ENCODE measurements around the gene PSG7. TPM values are rescaled to one million over a fixed set of nuclear protein-coding genes. Genes with fewer than 3 reads are reported as not detected.
"Not testable (repeated sequence)": the region's sequence is repeated elsewhere in the genome, so short reads cannot be mapped to it uniquely, and the experiment has no call there.

The PSG7 gene
- total and polyA plus RNA-seq, 2 of the 13 experiments (the other 11 are each of a cell fraction or from before 2014, with no cell fraction given), result not detected

DNA sequence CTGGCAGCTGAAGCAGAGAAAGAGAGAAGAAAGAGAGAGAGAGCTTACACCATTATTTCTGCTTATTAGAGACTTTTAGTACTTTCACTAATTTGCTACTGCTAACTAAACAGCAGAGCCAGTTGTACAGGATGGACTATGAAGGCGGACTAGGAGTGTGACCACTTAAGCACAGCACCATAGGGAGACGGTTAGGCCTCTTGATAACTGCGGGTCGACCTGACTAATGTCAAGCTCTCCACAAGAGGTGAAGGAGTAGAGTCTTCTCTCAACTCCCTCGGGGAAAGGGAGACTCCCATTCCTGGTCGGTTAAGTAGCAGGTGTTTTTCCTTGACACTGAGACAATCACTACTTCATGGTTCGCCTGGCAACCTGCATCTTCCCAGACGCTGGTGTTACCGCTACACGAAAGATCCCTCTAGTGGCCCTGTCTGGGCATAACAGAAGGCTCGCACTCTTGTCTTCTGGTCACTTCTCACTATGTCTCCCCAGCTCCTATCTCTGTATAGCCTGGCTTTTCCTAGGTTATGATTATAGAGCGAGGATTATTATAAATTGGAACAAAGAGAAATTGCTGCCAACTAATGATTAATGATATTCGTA is 5.3 kb upstream of the PSG7 start:
- DNase-seq (ENCODE audit: low spot score), result peak; percentile 6
- no TSS peak for BruUV-seq (replicated peaks)
- peak; percentile 50 for TF ChIP-seq CTCF (CRISPR knock-in tag; IDR thresholded peaks at IDR 0.05)
- TF ChIP-seq ZNF331 (CRISPR knock-in tag; IDR thresholded peaks at IDR 0.05), result no peak

GRCh38 chr19:42934726-42935125 is 2.3 kb downstream of the PSG7 start:
- H3K9ac ChIP-seq (ENCODE audit: insufficient read depth, low read depth, low read length); intact Hi-C loops (cut with micrococcal nuclease; ENCODE audit: unreplicated experiment); in situ Hi-C loops (cut with HindIII; ENCODE audit: extremely low pct_ligation_motif_present, low pct_unique_long_range_greater_than_20kb); H3K27ac ChIP-seq (ENCODE audit: extremely low read length, insufficient read depth, low read length); ATAC-seq; DNase-seq (ENCODE audit: low spot score); H3K4me1 ChIP-seq (ENCODE audit: insufficient read depth, low read length); CTCF ChIA-PET (ENCODE audit: low intra/inter-chr PET ratio, low total read pairs); H3K9me3 ChIP-seq (ENCODE audit: low read length); H4K20me1 ChIP-seq (ENCODE audit: insufficient read depth, low read length); H2AFZ ChIP-seq (ENCODE audit: low read length); H3K36me3 ChIP-seq (replicated peaks in 1 of 2; ENCODE audit: control insufficient read depth in 1 of 2, insufficient read depth in 2 of 2, low read length in 2 of 2); H3K79me2 ChIP-seq (ENCODE audit: insufficient read depth, low read length); H3K27me3 ChIP-seq (ENCODE audit: control insufficient read depth in 1 of 2, insufficient read depth in 2 of 2, low read length in 2 of 2); FAIRE-seq; POLR2A ChIA-PET; H3K4me2 ChIP-seq (ENCODE audit: low read depth, low read length); H3K4me3 ChIP-seq (replicated peaks in 1 of 3; ENCODE audit: insufficient read depth in 1 of 3, low read depth in 2 of 3, low read length in 3 of 3); BruUV-seq (replicated peaks): not testable (repeated sequence)

More for the DNA sequence above, 5.3 kb upstream of the PSG7 start:
- Histone ChIP-seq H2AFZ (ENCODE audit: low read length) (no peak overlapping the region), H3K36me3 (replicated peaks in 1 of 2; ENCODE audit: control insufficient read depth in 1 of 2, insufficient read depth in 2 of 2, low read length in 2 of 2) (no peaks in the 10 kb centered on the region), H3K9me3 (ENCODE audit: low read length) (no peaks in the 10 kb centered on the region), H3K4me3 (replicated peaks in 1 of 3; ENCODE audit: insufficient read depth in 1 of 3, low read depth in 2 of 3, low read length in 3 of 3) (no peak overlapping the region), H3K27ac (ENCODE audit: extremely low read length, insufficient read depth, low read length) (no peak overlapping the region), H3K27me3 (ENCODE audit: control insufficient read depth in 1 of 2, insufficient read depth in 2 of 2, low read length in 2 of 2) (no peaks in the 10 kb centered on the region), H3K9ac (ENCODE audit: insufficient read depth, low read depth, low read length) (no peak overlapping the region), H3K4me1 (ENCODE audit: insufficient read depth, low read length) (no peaks in the 10 kb centered on the region), H4K20me1 (ENCODE audit: insufficient read depth, low read length) (no peaks in the 10 kb centered on the region), H3K79me2 (ENCODE audit: insufficient read depth, low read length) (no peaks in the 10 kb centered on the region), H3K4me2 (ENCODE audit: low read depth, low read length) (no peak overlapping the region)
- FAIRE-seq, result no peak
- ChIA-PET POLR2A (no interaction called here), CTCF (ENCODE audit: low intra/inter-chr PET ratio, low total read pairs) (no interaction called here)
- 3% methylated on average over 13 of the region's 13 CpGs for WGBS (ENCODE audit: low lambda C conversion rate)
- in situ Hi-C loops (cut with HindIII; ENCODE audit: extremely low pct_ligation_motif_present, low pct_unique_long_range_greater_than_20kb), result no loop called here
- intact Hi-C loops (cut with micrococcal nuclease; ENCODE audit: unreplicated experiment), result no loop called here
- ATAC-seq, result no peak

DNA sequence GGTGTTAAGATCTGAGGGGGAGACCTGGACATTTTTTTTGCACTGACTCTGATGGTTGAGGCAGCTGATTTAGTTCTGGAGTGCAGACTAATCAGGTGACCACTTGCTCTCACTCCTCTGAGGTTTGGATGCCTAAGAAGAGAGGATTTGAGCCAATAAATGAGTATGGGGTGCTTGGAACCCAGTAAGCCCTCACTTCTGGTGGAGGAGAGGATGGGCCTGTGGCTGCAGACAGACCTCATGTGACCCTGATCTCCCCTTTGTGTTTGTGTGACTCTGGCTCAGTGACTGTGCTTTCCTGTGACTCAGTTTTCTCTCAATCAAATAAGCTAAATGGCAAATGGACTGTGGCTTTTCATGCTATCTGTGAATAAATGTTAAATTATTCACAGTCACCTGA is 2.8 kb downstream of the PSG7 start:
- H3K36me3 ChIP-seq (replicated peaks in 1 of 2; ENCODE audit: control insufficient read depth in 1 of 2, insufficient read depth in 2 of 2, low read length in 2 of 2); H3K27ac ChIP-seq (ENCODE audit: extremely low read length, insufficient read depth, low read length); POLR2A ChIA-PET; DNase-seq (ENCODE audit: low spot score); H4K20me1 ChIP-seq (ENCODE audit: insufficient read depth, low read length); BruUV-seq (replicated peaks); H3K4me3 ChIP-seq (replicated peaks in 1 of 3; ENCODE audit: insufficient read depth in 1 of 3, low read depth in 2 of 3, low read length in 3 of 3); H3K9me3 ChIP-seq (ENCODE audit: low read length); in situ Hi-C loops (cut with HindIII; ENCODE audit: extremely low pct_ligation_motif_present, low pct_unique_long_range_greater_than_20kb); H3K4me1 ChIP-seq (ENCODE audit: insufficient read depth, low read length); H3K79me2 ChIP-seq (ENCODE audit: insufficient read depth, low read length); ATAC-seq; FAIRE-seq; H3K27me3 ChIP-seq (ENCODE audit: control insufficient read depth in 1 of 2, insufficient read depth in 2 of 2, low read length in 2 of 2); CTCF ChIA-PET (ENCODE audit: low intra/inter-chr PET ratio, low total read pairs); H2AFZ ChIP-seq (ENCODE audit: low read length); intact Hi-C loops (cut with micrococcal nuclease; ENCODE audit: unreplicated experiment); H3K9ac ChIP-seq (ENCODE audit: insufficient read depth, low read depth, low read length); H3K4me2 ChIP-seq (ENCODE audit: low read depth, low read length): not testable (repeated sequence)

DNA sequence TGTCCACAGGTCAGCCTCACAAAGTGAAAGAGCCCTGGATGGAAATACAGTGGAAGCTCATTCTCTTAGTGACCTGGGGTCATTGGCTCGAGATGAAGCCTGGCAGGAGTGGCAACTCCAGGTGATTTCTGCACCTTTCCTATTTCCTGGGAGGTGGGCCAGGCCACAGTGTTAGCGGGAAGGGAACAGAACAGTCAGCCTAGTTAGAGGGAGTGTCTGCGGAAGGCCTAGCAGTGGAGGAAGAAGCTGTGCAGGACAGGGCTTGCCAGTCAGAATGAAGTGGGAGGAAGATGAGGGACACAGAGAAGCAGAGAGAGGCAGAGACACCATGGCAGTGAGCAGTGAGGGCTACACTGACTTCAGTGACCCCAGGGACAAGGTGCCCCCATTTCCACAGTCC is 3.6 kb downstream of the PSG7 start:
- ATAC-seq; H4K20me1 ChIP-seq (ENCODE audit: insufficient read depth, low read length); H3K4me2 ChIP-seq (ENCODE audit: low read depth, low read length); POLR2A ChIA-PET; in situ Hi-C loops (cut with HindIII; ENCODE audit: extremely low pct_ligation_motif_present, low pct_unique_long_range_greater_than_20kb); H3K27ac ChIP-seq (ENCODE audit: extremely low read length, insufficient read depth, low read length); H3K9ac ChIP-seq (ENCODE audit: insufficient read depth, low read depth, low read length); H3K79me2 ChIP-seq (ENCODE audit: insufficient read depth, low read length); DNase-seq (ENCODE audit: low spot score); intact Hi-C loops (cut with micrococcal nuclease; ENCODE audit: unreplicated experiment); H3K9me3 ChIP-seq (ENCODE audit: low read length); H3K4me3 ChIP-seq (replicated peaks in 1 of 3; ENCODE audit: insufficient read depth in 1 of 3, low read depth in 2 of 3, low read length in 3 of 3); CTCF ChIA-PET (ENCODE audit: low intra/inter-chr PET ratio, low total read pairs); FAIRE-seq; H3K27me3 ChIP-seq (ENCODE audit: control insufficient read depth in 1 of 2, insufficient read depth in 2 of 2, low read length in 2 of 2); H3K36me3 ChIP-seq (replicated peaks in 1 of 2; ENCODE audit: control insufficient read depth in 1 of 2, insufficient read depth in 2 of 2, low read length in 2 of 2); H2AFZ ChIP-seq (ENCODE audit: low read length); BruUV-seq (replicated peaks); H3K4me1 ChIP-seq (ENCODE audit: insufficient read depth, low read length): not testable (repeated sequence)
- WGBS (ENCODE audit: low lambda C conversion rate), result 49% methylated on average over 3 of the region's 3 CpGs

Measured in HepG2 (cell line).